GM10266 (cell line): ENCODE data around the gene RSBN1L.

Source experiments
- DNase-seq: peaks from one replicate; pipeline ENCODE4 v3.0.0; 2012; ENCODE audit errors: extremely low spot score
- TF ChIP-seq, protein P1 (sequence below): IDR thresholded peaks from 2 replicates; pipeline ENCODE4 v1.5.1; 2012; ENCODE audit warnings: mild to moderate bottlenecking, low read depth; ENCODE audit not compliant: control insufficient read depth, insufficient read depth; ENCODE audit errors: missing control alignments

RSBN1L gene

DNA sequence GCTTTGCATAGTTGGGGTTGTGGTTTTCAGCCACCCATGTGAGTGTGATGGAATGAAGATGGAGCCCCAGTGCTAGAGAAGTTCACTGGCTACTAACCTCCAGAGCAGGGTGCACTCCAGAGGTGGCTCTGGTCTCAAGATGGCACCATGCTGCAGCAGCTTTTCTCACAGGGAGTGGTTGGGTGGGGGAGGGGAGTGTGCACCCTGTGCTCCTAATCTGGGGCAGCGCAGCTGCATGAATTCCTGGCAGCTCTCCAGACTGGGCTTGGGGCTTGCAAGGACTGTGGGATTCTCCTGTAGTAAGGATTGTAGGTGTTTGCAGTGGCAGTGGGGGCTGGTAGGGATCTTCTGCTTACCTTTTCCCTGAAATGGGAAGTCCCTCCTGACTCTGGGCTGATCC, 126.0 kb downstream of the RSBN1L start:
- DNase-seq: no peak
- TF ChIP-seq, protein P1, sequence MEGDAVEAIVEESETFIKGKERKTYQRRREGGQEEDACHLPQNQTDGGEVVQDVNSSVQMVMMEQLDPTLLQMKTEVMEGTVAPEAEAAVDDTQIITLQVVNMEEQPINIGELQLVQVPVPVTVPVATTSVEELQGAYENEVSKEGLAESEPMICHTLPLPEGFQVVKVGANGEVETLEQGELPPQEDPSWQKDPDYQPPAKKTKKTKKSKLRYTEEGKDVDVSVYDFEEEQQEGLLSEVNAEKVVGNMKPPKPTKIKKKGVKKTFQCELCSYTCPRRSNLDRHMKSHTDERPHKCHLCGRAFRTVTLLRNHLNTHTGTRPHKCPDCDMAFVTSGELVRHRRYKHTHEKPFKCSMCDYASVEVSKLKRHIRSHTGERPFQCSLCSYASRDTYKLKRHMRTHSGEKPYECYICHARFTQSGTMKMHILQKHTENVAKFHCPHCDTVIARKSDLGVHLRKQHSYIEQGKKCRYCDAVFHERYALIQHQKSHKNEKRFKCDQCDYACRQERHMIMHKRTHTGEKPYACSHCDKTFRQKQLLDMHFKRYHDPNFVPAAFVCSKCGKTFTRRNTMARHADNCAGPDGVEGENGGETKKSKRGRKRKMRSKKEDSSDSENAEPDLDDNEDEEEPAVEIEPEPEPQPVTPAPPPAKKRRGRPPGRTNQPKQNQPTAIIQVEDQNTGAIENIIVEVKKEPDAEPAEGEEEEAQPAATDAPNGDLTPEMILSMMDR: no peak

DNA sequence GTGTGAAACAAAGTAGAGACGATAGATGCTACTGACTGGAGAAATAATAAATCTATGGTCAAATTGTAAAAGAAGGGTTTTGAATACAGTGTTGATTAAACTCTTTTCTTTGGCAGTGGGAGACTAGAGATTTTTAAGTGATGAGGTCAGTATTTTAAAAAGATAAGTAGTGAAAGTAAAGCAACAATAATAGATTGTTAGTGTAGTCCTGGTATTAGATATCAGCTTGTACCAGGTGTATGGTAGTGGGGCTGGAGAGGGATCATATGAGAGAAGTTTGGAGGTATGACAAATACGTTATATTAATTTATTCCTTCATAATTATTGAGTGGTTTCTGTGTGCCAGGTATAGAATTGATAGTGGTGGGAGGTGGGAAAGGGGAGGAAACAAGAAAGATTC, 127.5 kb downstream of the RSBN1L start:
- TF ChIP-seq, protein P1: no peak
- DNase-seq: no peak

DNA sequence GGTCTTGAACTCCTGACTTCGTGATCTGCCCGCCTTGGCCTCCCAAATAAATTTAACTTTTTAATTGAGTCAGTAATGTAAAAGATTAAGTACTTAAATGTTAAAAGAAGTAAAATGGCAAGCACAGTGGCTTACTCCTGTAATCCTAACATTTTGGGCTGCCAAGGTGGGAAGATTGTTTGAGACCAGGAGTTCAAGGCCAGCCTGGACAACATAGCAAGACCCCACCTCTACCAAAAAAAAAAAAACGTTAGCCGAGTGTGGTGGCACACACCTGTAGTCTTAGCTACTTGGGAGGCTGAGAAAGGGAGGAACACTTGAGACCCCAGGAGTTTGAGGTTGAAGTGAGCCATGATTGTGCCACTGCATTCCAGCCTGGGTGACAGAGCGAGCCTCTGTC, 128.4 kb downstream of the RSBN1L start:
- TF ChIP-seq, protein P1: no peak
- DNase-seq: no peak

DNA sequence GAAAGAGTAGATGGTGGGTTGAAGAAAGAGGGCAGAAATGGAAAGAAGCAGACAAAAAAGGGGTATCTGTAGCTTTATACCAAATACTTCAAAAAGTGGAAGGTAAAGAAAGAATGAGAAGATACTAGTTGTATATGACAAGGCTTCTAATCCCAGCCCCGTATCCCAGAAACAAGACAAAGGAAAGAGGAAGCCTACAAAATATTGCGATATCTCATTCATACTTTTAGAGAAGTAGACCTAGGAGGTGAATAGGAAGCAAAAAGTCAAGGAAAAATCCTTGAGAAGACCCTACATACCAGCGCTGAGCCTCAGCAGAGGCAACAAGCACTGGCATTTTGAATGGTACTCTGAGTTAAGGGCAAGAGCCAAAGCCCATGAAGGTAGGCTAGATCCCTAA, 128.9 kb downstream of the RSBN1L start:
- TF ChIP-seq, protein P1: no peak
- no peak for DNase-seq

DNA sequence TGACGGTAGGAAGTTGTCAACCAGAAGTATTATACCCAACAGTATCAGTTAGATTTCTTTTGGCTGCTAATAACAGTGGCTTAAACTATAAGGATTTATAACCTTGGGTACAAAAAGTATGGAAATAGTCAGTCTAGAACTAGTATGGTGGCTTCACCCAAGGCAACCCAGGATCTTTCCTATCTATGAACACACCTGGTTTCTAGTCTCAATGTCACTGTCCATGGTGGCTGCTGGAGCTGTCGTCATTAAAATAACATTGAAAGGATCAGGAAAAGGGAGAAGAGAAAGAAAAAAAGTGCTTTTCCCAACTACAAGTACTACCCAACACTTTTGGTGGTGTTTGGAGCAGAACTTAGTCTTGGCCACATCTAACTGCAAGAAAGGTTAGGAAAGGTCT, 130.0 kb downstream of the RSBN1L start:
- TF ChIP-seq, protein P1: no peak

DNA sequence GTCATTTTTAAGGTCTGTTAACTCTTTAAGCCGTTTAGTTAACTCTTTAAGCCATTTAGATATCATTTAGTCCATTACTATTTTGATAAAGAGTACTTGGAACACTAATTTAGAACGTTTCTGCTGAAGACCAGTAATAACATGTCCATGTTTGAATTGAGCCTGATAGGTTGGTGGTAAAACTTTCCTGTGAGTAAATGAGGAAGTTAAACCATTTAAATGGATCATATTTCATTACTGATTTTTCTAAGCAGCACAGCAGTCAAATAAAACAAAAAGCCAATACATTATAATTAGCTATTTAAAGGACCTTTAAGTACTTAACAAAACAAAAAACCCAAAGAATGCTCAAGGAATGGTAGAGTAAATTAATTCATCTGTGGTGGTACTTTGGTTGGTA, 131.7 kb downstream of the RSBN1L start:
- TF ChIP-seq, protein P1: no peak
- no peak for DNase-seq

More for the DNA sequence above, 130.0 kb downstream of the RSBN1L start:
- DNase-seq: no peak

DNA sequence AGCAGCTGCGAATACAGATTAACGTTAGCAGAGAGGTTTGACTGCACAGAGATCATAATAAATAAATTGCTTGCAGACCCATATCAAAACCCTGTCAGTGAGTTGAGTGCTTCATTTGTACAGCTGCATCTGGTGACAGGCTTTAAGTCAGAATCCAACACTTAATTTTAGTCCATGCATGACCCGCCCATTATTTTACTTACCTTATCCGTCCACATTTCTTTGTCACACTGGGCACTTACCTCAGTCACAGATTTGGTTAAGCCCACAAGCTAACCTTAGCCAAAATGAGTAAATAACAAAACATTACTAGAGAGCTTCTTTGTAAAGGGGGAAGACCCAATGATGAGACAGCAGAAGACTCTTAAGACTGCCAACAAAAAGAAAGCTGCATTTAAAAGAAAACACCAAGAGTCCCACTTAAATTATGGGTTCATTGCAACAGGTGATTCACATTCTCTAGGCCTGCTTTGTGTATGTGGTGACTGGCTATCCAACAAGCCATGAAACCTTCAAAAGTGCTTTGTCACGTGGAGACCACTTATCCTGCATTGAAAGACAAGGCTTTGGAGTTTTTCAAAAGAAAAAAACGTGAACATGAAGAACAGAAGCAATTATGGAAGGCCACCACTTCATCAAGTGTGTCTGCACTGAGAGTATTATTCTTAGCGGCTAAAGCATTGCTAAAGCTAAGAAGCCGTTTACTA, 134.5 kb downstream of the RSBN1L start:
- DNase-seq: no peak
- TF ChIP-seq, protein P1: no peak
